Lower leg skin (tissue), 3 donors: ENCODE results near the gene WDR64.

ENCODE experiments used
- POLR2A ChIP-seq, 2 donors: fragments of 450-650 bp; IDR thresholded peaks; one replicate each; pipeline ENCODE4 v1.6.1; 2016 to 2017; ENCODE audit warnings: antibody characterized with exemption in 2 of 2, mild to moderate bottlenecking in 1 of 2, moderate library complexity in 1 of 2
- TF ChIP-seq, protein P1 (sequence below), 3 donors: fragments of 450-650 bp; IDR thresholded peaks; one replicate each; pipeline ENCODE4 v1.5.1; 2016; ENCODE audit warnings: antibody characterized with exemption in 3 of 3, mild to moderate bottlenecking in 3 of 3, moderate library complexity in 2 of 3

DNA sequence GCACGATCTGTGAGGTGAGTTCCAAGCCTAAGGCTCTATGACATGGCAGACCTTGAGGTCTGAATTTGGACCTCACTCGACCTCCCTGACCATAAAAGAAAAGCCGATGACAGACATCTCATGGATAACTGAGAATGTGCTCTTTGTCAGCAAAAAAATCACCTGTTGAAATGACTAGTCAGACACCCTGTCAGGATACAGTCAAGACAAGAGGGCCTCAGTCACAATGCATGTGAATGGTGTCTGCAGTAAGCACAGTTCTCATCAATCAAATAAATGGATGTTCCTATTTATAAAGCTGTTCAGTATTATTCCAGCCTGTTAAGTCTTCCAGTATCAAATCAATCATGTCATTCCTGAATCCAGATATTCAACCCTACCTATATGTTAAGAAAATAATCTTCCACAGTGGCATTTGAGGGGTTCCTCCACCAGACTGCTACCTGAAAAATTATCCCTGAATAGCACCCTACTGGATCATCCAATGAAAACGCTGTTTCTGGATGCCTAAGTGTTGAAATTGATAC is 167.3 kb downstream of the WDR64 start:
- TF ChIP-seq, protein P1, sequence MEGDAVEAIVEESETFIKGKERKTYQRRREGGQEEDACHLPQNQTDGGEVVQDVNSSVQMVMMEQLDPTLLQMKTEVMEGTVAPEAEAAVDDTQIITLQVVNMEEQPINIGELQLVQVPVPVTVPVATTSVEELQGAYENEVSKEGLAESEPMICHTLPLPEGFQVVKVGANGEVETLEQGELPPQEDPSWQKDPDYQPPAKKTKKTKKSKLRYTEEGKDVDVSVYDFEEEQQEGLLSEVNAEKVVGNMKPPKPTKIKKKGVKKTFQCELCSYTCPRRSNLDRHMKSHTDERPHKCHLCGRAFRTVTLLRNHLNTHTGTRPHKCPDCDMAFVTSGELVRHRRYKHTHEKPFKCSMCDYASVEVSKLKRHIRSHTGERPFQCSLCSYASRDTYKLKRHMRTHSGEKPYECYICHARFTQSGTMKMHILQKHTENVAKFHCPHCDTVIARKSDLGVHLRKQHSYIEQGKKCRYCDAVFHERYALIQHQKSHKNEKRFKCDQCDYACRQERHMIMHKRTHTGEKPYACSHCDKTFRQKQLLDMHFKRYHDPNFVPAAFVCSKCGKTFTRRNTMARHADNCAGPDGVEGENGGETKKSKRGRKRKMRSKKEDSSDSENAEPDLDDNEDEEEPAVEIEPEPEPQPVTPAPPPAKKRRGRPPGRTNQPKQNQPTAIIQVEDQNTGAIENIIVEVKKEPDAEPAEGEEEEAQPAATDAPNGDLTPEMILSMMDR (IDR thresholded peaks at IDR 0.05), result no peak
- TF ChIP-seq POLR2A (IDR thresholded peaks at IDR 0.05), result no peak
